Activated naive CD8-positive, alpha-beta T cell (primary cell): ENCODE measurements around the gene HMG20B.
"Not testable (repeated sequence)": the region's sequence is repeated elsewhere in the genome, so short reads cannot be mapped to it uniquely, and the experiment has no call there.

ENCODE experiments used
- H3K27ac Mint-ChIP-seq: one replicate; pipeline ENCODE4 v1.8.0; 2021; ENCODE audit warnings: mixed read lengths
- H3K27me3 Mint-ChIP-seq: one replicate; pipeline ENCODE4 v1.8.0; 2021; ENCODE audit warnings: mixed read lengths
- H3K36me3 Mint-ChIP-seq: one replicate; pipeline ENCODE4 v1.8.0; 2021; ENCODE audit warnings: mixed read lengths
- H3K4me1 Mint-ChIP-seq: one replicate; pipeline ENCODE4 v1.8.0; 2021; ENCODE audit warnings: low read depth, mixed read lengths
- H3K4me3 Mint-ChIP-seq: one replicate; pipeline ENCODE4 v1.8.0; 2021; ENCODE audit warnings: mild to moderate bottlenecking, mixed read lengths
- H3K9me3 Mint-ChIP-seq: one replicate; pipeline ENCODE4 v1.8.0; 2021; ENCODE audit warnings: low read depth, mixed read lengths

Gene HMG20B

GRCh38 chr19:3580156-3580934 is 7.6 kb downstream of the HMG20B start:
- Mint-ChIP-seq H3K4me3 (no peak overlapping the region), H3K27me3 (no peaks in the 10 kb centered on the region), H3K9me3 (no peaks in the 10 kb centered on the region), H3K27ac (no peak overlapping the region), H3K4me1 (peaks cover under 1% of the 10 kb centered on the region), H3K36me3 (no peaks in the 10 kb centered on the region)

- H3K4me3 Mint-ChIP-seq, H3K36me3 Mint-ChIP-seq: not testable (repeated sequence)
These were observed 9.0 kb downstream of the HMG20B start for GRCh38 chr19:3581792-3582191.

DNA sequence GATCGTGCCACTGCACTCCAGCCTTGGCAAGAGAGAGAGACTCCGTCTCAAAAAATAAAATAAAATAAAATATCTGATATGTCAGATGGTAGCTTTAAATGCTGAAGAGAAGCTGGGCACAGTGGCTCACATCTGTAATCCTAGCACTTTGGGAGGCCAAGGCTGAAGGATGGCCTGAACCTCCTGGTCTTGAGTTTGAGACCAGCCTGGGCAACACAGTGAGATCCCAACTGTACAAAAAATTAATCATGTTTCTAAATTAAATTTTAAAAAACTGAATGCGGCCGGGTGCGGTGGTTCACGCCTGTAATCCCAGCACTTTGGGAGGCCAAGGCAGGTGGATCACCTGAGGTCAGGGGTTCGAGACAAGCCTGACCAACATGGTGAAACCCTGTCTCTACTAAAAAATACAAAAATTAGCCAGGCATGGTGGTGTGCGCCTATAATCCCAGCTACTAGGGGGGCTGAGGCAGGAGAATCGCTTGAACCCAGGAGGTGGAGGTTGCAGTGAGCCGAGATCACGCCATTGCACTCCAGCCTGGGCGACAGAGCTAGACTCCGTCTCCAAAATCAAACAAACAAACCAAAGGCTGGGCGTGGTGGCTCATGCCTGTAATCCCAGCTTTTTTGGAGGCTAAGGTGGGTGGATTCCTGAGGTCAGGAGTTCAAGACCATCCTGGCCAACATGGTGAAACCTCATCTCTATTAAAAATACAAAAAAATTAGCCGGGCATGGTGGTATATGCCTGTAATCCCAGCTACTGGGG is 11.5 kb downstream of the HMG20B start:
- H3K27ac Mint-ChIP-seq, H3K9me3 Mint-ChIP-seq, H3K4me1 Mint-ChIP-seq, H3K36me3 Mint-ChIP-seq, H3K4me3 Mint-ChIP-seq, H3K27me3 Mint-ChIP-seq: not testable (repeated sequence)

More at GRCh38 chr19:3581792-3582191, 9.0 kb downstream of the HMG20B start:
- H3K27me3 Mint-ChIP-seq, H3K27ac Mint-ChIP-seq, H3K9me3 Mint-ChIP-seq, H3K4me1 Mint-ChIP-seq: not testable (repeated sequence)

DNA sequence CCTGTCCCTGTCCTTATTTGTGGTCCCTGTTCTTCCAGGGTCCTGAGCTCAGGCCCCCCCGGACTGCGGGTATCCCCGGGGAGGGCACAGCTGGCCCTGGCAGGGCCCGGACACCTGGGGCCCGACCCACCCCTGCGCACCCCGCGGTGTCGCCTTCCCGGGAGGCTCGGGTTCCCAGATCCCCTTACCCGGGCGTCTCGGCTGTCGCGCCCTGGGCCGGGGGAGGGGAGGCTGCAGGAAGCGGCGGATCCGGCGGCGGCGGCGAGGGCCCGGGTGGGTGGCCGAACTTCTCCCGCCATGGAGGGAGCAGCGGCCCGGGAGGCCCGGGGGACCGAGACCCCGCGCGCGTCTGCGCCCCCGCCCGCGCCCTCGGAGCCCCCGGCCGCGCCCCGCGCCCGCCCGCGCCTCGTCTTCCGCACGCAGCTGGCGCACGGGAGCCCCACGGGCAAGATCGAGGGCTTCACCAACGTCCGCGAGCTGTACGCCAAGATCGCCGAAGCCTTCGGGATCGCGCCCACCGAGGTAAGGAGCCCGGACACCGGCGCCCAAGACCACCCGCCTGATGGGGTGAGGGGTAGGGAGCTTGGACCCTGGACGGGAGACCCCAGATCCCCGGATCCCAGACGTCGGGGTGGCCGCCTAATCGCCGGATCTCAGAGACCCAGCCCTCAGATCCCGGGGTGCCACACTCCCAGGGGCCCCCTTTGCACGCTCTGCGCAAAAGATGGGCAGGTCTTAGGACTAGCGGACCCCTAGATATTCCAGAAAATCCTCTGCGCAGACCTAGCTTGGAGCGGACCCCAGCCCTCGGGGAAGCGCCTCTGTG is 12.8 kb downstream of the HMG20B start, which contains the start of gene GIPC3:
TSS of gene GIPC3 (plus strand) at position 178 of the 826 bp plus-strand sequence. CDS start at position 298, 120 bp downstream.
- Mint-ChIP-seq H3K27me3 (no peaks in the 10 kb centered on the region), H3K9me3 (no peaks in the 10 kb centered on the region), H3K4me1 (peaks cover 3% of the 10 kb centered on the region), H3K36me3 (peaks cover 2% of the 10 kb centered on the region), H3K27ac (no peak within 1 kb of the TSS), H3K4me3 (peak within 1 kb of the TSS; percentile 44)

- no peak overlapping the region for H3K27ac Mint-ChIP-seq
- no peaks in the 10 kb centered on the region for H3K9me3 Mint-ChIP-seq
- H3K36me3 Mint-ChIP-seq, result peaks cover 2% of the 10 kb centered on the region
- peaks cover 3% of the 10 kb centered on the region for H3K4me1 Mint-ChIP-seq
- H3K4me3 Mint-ChIP-seq, result peak overlapping the region; percentile 44
- no peaks in the 10 kb centered on the region for H3K27me3 Mint-ChIP-seq
These were observed 13.4 kb downstream of the HMG20B start for GRCh38 chr19:3586127-3586626.

DNA sequence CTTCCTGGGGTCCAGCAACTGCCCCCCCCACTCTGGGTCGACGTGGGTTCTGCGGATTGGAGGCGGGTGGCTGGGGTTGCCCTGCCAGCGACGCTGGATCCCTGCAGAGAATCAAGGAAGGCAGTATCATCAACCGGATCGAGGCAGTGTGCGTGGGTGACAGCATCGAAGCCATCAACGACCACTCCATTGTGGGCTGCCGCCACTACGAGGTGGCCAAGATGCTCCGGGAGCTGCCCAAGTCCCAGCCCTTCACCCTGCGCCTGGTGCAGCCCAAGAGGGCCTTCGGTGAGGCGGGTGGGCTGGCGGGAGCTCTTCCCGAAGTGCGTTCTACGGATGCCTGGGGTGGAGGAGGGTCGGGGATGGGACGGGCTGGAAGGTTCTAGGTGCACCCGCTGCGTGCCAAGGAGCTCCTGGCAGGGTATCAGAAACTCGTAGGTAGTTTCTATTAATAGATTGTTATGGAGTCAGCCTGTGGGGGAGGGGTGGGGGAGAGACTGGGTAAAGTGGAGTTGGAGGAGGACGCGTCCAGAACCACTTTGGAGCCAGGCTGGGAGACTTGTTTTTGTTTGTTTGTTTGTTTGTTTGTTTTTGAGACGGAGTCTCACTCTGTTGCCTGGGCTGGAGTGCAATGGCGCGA is 14.1 kb downstream of the HMG20B start:
- peaks cover 2% of the 10 kb centered on the region for H3K36me3 Mint-ChIP-seq
- no peak overlapping the region for H3K27ac Mint-ChIP-seq
- no peak overlapping the region for H3K4me3 Mint-ChIP-seq
- H3K4me1 Mint-ChIP-seq, result peaks cover 3% of the 10 kb centered on the region
- H3K9me3 Mint-ChIP-seq, result no peaks in the 10 kb centered on the region
- H3K27me3 Mint-ChIP-seq, result no peaks in the 10 kb centered on the region

- Mint-ChIP-seq H3K27ac (no peak overlapping the region), H3K9me3 (no peaks in the 10 kb centered on the region), H3K4me1 (peaks cover 3% of the 10 kb centered on the region), H3K4me3 (no peak overlapping the region), H3K27me3 (no peaks in the 10 kb centered on the region), H3K36me3 (peaks cover 2% of the 10 kb centered on the region)
These were observed 16.7 kb downstream of the HMG20B start for GRCh38 chr19:3589439-3589838.

GRCh38 chr19:3589949-3590348 is 17.2 kb downstream of the HMG20B start:
- no peaks in the 10 kb centered on the region for H3K9me3 Mint-ChIP-seq
- H3K27me3 Mint-ChIP-seq, result no peaks in the 10 kb centered on the region
- peaks cover 4% of the 10 kb centered on the region for H3K36me3 Mint-ChIP-seq
- peaks cover 3% of the 10 kb centered on the region for H3K4me1 Mint-ChIP-seq
- H3K27ac Mint-ChIP-seq, result no peak overlapping the region
- no peak overlapping the region for H3K4me3 Mint-ChIP-seq

DNA sequence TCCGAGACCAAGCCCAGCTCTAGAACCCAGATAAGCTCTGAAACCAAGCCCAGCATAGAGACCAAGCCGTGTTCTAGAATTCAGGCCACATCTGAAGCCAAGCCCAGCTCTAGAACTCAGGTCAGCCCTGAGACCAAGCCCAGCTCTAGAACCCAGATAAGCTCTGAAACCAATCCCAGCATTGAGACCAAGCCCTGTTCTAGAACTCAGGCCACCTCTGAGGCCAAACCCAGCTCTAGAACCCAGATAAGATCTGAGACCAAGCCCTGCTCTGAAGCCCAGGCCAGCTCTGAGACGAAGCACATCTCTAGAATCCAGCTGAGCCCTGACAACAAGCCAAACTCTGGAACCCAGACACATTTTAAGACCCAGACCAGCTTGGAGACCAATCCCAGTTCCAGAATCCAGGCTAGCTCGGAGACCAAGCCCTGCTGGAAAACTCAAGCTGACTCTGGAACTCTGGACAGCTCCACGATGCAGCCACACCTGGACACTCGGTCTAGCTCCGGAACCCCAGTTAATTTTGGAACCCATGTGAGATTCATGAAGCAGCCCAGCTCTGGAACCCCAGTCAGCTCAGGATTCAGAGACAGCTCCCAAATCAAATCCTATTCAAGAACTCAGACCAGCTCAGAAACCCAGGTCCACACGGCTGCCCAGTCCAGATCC is 18.4 kb downstream of the HMG20B start:
- peaks cover 3% of the 10 kb centered on the region for H3K4me1 Mint-ChIP-seq
- no peaks in the 10 kb centered on the region for H3K9me3 Mint-ChIP-seq
- peaks cover 4% of the 10 kb centered on the region for H3K36me3 Mint-ChIP-seq
- H3K4me3 Mint-ChIP-seq, result no peak overlapping the region
- no peak overlapping the region for H3K27ac Mint-ChIP-seq
- no peaks in the 10 kb centered on the region for H3K27me3 Mint-ChIP-seq

DNA sequence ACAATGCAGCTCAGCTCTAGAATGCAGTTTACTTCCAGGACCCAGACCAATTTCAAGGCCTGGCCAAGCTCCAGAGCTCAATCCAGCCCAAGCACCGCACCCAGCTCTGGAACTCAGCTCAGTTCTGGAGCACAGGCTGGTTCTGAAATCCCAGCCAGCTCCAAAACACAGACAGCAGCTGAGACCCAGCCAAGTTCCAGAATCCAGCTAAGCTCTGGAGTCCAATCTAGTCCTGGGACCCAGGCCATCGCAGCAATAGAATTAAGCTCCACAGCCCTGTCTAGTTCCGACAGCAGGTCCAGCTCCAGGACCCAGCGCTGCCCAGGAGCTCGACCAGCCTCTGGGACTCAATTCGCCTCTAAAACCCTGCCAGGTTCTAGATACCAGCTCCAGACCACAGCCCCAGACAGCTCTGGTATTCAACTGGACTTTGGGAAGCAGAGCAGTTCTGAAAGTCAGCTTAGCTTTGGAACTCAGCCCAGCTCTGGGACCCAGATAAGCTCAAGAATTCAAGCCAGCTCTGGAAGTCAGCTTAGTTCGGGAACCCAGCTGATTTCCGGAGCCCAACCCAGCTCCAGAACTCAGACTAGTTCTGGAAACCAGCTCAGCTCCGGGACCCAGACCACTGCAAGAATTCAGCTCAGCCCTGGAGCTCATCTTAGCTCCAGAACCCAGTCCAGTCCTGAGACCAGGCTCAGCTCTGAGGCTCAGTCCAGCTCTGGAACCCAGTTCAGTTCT is 19.3 kb downstream of the HMG20B start:
- Mint-ChIP-seq H3K36me3 (peaks cover 4% of the 10 kb centered on the region), H3K27me3 (no peaks in the 10 kb centered on the region), H3K9me3 (no peaks in the 10 kb centered on the region), H3K4me3 (no peak overlapping the region), H3K4me1 (peaks cover 3% of the 10 kb centered on the region), H3K27ac (no peak overlapping the region)

GRCh38 chr19:3593156-3593555 is 20.4 kb downstream of the HMG20B start:
- Mint-ChIP-seq H3K36me3 (peaks cover 4% of the 10 kb centered on the region), H3K9me3 (no peaks in the 10 kb centered on the region), H3K4me1 (peaks cover 3% of the 10 kb centered on the region), H3K27me3 (no peaks in the 10 kb centered on the region), H3K27ac (no peak overlapping the region), H3K4me3 (no peak overlapping the region)

DNA sequence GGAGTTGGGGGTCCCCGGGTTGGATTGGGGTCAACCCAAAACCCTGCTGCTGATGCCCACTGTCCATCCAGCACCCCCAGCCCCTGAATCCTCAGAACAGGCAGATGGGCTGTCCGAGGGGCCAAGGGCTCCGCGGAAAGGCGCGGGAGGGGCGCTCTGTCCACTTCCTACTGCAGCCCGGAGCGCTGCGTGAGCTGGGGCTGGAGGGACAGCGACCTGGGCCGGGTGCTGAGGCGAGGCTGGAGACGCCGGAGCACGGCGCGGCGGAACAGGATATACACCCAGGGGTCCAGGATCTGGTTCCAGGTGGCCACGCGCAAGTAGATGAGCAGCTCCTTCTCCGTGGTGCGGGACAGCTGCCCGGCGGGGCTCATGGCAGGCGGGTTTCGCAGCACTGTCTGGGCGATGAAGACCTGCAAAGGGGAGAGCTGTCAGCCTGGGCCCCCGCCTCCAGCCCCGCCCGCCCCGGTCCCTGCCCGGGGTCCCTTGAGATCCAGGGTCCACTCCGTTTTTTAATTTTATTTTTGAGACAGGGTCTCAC is 22.8 kb downstream of the HMG20B start:
- no peak overlapping the region for H3K4me3 Mint-ChIP-seq
- H3K27ac Mint-ChIP-seq, result no peak overlapping the region
- no peaks in the 10 kb centered on the region for H3K9me3 Mint-ChIP-seq
- no peaks in the 10 kb centered on the region for H3K4me1 Mint-ChIP-seq
- no peaks in the 10 kb centered on the region for H3K27me3 Mint-ChIP-seq
- peaks cover 2% of the 10 kb centered on the region for H3K36me3 Mint-ChIP-seq

DNA sequence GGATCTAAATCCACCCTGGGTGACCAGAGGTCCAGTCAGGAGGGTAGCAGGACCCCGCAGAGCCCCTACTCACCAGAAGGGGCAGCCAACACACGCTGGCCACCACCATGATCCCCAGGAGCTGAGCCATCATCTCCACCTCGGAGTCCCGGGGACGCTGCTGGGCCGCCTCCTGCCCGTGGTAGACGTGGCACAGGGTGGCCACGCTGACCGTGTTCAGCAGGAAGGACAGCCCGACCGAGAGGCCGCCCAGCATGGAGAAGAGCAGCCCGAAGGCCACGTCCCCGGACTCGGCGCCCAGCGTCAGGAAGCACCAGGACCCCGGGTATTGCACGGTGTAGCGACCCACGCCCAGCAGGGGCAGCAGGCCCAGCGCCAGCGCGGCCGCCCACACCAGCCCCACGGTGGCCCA is 27.0 kb downstream of the HMG20B start:
- Mint-ChIP-seq H3K27me3 (no peaks in the 10 kb centered on the region), H3K4me1 (no peaks in the 10 kb centered on the region), H3K36me3 (no peaks in the 10 kb centered on the region), H3K4me3 (no peak overlapping the region), H3K9me3 (no peaks in the 10 kb centered on the region), H3K27ac (no peak overlapping the region)
